Endothelial cell of coronary artery (primary cell): ENCODE results near the gene RASGRF1. TPM values are rescaled to one million over a fixed set of nuclear protein-coding genes. Genes with fewer than 3 reads are reported as not detected.

Experiments used
- total RNA-seq: library from RNA; depleted of rRNA; stranded (reverse); fragments of >200 nt; gene quantifications from 2 replicates; pipeline ENCODE4 v1.2.3, GENCODE V29; 2014

The RASGRF1 gene
- total RNA-seq = not detected in 2 replicates

GRCh38 chr15:79090487-79091203 lies at the start of gene RASGRF1:
Gene RASGRF1 (minus strand): TSS chr15:79090780. CDS start chr15:79090498, 282 bp downstream.

GRCh38 chr15:78944669-78945407 lies 145.7 kb downstream of the RASGRF1 start, which contains the start of gene CTSH:
Gene CTSH (minus strand): TSS chr15:78945046. CDS start chr15:78944981, 65 bp downstream.

Other genes starting within 250 kb of the RASGRF1 start
- gene MORF4L1, start 217.9 kb downstream of the RASGRF1 start, total RNA-seq = 280 and 326 TPM in 2 replicates
- 1.0 and 1.6 TPM in 2 replicates for gene CTSH, start 145.7 kb downstream of the RASGRF1 start, total RNA-seq
- not detected in 2 replicates for gene ANKRD34C, start 191.9 kb upstream of the RASGRF1 start, total RNA-seq
- gene TMED3, start 220.3 kb upstream of the RASGRF1 start, total RNA-seq = 148 and 191 TPM in 2 replicates